Subcutaneous adipose tissue (tissue), 4 donors: ENCODE results near the gene IGHMBP2. TPM values are rescaled to one million over a fixed set of nuclear protein-coding genes. Genes with fewer than 3 reads are reported as not detected.

Source experiments
- total RNA-seq, 4 donors: library from RNA; depleted of rRNA; stranded (reverse); fragments of >200 nt; gene quantifications; one replicate each; pipeline ENCODE4 v1.1.0, GENCODE V29; 2016
- TF ChIP-seq, protein P1 (sequence below): fragments of 450-650 bp; IDR thresholded peaks from one replicate; pipeline ENCODE4 v1.5.1; 2016; ENCODE audit warnings: low read depth, mild to moderate bottlenecking, control low read depth, antibody characterized with exemption, moderate library complexity

Gene IGHMBP2
- total RNA-seq, 4 donors from 2014 or later, result 7.0 to 21.9 (median 11.4) TPM

DNA sequence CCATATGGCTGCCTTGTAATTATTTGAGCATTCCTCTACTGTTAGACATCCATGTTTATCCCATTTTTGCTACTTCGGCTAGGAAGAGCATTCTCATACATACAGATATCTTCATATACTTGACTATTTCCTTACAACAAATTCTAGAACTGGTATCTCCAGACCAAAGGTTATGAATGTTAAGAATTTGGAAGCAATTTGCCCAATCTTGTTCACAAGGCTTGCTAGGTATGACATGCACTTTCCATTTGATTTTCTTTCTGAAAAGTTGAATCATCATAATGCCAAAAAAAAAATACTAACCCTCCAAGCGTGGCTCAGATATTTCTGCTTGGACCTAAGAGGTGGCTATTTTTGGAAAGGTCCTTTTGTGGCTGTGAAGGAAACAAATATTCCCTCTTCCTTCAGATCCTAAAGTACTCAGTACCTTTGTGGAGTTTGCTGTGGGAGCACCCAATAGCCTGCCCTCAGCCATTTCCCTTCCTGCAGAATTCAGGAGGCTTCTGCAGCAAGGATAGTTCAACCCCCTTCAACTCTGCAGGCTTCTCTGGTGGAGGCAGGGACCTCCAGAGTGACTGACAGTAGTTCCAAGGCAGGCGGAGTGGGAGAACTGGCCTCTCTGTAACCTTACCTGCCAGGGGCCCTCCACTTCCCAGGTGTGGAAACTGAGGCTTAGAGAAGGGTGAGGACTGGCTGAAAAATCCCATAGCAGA is 40.0 kb upstream of the IGHMBP2 start:
- TF ChIP-seq, protein P1, sequence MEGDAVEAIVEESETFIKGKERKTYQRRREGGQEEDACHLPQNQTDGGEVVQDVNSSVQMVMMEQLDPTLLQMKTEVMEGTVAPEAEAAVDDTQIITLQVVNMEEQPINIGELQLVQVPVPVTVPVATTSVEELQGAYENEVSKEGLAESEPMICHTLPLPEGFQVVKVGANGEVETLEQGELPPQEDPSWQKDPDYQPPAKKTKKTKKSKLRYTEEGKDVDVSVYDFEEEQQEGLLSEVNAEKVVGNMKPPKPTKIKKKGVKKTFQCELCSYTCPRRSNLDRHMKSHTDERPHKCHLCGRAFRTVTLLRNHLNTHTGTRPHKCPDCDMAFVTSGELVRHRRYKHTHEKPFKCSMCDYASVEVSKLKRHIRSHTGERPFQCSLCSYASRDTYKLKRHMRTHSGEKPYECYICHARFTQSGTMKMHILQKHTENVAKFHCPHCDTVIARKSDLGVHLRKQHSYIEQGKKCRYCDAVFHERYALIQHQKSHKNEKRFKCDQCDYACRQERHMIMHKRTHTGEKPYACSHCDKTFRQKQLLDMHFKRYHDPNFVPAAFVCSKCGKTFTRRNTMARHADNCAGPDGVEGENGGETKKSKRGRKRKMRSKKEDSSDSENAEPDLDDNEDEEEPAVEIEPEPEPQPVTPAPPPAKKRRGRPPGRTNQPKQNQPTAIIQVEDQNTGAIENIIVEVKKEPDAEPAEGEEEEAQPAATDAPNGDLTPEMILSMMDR, result no peak

DNA sequence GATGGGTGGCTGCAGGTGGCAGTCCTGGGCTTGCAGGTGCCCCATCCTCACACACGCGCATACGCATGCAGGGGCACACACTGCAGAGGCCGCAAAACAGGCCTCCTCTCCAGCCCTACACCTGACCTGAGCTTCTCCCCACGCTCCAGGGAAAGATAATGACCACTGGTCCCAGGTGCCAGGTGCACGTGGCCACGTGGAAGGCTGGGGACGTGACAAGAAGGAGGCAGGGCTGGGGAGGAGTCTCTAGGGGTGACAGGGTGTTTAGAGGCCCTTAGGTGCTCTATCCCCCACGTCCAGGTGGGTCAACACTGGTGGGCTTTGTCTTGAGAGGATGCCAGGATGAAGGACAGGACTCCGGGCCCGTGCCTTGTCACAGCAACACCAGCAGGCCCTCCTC is 38.5 kb upstream of the IGHMBP2 start:
- TF ChIP-seq, protein P1, result no peak

DNA sequence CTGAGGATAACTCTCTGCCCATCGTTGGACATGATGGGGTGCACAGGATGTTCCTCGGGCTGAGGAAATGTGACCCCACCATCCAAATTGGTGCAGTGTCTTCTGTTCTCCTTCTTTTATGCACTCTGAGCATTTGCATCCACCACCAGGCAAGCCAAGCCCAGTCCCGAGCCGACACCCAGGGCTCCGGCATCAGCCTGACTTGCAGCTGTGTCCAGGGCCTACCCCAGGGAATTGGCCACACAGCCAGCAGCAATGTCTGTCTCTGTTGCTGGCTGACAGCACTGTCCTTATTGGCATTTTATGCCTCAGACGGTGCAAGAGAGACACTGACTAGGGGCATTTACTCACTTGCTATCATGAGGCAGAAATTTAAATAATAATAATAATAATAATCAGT is 36.6 kb upstream of the IGHMBP2 start:
- TF ChIP-seq, protein P1, result no peak

DNA sequence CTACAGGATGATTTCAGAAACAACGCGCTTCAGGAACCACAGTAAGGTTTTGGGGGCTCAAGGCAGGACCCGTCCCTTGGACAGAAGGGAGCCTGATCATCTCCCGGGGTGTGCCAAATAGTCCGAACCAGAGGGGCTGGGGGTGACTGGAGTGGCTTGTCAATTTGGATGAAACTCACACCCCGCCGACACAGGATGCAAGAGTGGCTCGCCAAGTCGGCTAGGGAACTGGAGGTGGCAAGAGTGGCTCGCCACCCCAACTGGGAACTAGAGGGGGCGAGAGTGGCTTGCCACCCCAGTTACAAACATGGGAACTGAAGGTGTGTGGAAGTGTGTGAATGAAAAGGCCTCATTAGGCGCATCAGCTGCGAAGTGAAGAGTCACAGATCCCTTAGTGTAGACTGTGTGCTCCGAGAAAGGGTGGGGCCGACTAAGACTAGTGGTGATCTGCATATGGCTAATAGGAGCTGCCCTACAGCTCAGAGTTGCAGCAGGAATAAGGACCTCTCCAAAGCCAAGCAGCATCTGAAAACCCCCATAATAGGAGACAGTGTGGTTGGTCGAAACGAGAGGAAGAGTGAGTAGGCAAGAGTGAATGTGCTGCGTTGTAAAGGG is 35.4 kb upstream of the IGHMBP2 start:
- TF ChIP-seq, protein P1, result no peak

DNA sequence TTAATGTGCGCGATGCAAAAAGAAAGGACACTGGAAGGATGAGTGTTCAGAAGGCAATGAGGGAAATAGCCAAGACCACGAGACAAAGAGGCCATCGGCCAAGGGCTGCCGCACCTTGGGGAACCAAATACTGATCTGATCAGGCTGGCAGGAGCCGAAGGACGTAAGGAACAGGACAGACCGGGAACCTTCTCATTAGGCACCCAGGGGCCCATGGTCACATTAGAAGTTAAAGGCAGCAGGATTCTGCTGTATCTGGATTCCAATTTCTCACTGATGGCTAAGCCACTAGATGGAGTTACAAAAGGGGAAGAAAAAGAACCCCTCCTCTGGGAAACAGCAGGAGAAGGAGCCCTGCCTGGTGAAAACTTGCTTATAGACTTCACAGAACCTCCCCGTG is 33.2 kb upstream of the IGHMBP2 start:
- TF ChIP-seq, protein P1, result no peak

DNA sequence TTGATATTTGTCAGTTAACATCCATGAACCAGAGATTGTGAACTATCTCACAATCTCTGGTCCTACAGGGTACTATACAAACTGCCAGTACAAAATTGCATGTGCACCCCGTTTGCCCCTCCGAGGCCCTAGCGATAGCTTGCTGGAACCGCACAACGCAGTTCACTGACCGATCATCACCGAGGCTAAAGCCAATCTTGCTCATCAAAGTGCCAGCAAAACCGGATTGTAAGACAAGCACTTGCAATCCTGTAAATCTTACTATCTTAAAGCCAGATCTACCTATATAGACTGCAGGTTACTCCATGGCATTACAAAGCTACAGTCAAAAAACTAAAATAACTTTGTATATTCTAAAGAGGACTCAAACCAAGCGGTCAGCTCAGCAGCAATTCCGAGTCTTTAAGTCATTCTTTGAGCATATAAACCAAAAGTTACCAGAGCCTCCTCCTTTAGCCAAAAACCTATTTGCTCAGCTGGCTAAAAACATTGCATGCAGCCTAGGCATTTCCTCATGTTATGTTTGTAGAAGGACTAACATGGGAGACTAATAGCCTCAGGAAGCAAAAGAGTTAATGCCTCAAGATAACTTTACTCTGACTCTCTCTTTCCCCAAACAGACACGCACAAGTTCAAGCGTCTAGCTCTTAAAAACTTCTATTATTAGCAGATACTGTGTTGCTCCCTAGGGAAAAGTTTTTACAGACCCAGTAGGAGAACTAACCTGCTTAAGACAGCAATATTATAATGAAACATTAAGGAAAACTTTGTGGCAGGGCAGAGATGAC is 31.3 kb upstream of the IGHMBP2 start:
- TF ChIP-seq, protein P1, result no peak

DNA sequence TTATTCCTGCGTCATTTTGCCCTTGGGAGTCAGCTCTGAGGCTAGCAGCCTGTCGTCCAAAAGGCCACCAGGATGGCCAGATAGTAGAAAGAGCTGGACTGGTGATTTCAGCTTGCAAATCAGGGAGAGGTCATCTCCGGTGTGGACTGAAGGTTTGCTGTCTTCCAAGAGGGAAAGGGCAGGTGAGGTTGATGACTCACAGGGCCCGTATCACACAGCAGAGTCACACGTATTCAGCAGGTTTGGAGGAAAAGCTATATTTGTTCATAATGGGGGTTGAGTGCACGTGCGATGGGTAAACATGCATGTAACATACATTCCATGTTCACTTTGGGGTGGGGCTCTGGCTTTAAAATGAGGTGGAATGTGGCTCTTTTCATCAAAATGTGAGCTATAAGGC is 25.7 kb upstream of the IGHMBP2 start:
- TF ChIP-seq, protein P1, result no peak
